BE2C (cell line): ENCODE measurements around the gene VASH1.

Experiments
- DNase-seq: peaks from one replicate; pipeline ENCODE4 v3.0.0-alpha.2; 2020
- H3K27me3 ChIP-seq: fragments of 250-450 bp; sonication (Bioruptor Pico); 2 replicates; pipeline ENCODE4 v1.5.1; 2020; ENCODE audit warnings: mild to moderate bottlenecking
- H3K36me3 ChIP-seq: fragments of 250-450 bp; sonication (Bioruptor Pico); 2 replicates; pipeline ENCODE4 v1.5.1; 2020; ENCODE audit warnings: mild to moderate bottlenecking
- H3K4me1 ChIP-seq: fragments of 250-450 bp; sonication (Bioruptor Pico); 2 replicates; pipeline ENCODE4 v1.5.1; 2020
- H3K4me3 ChIP-seq: 2 replicates; pipeline ENCODE4 v1.5.1; 2011; ENCODE audit warnings: low read depth, low read length
- H3K9me3 ChIP-seq: fragments of 250-450 bp; sonication (Bioruptor Pico); 2 replicates; pipeline ENCODE4 v1.5.1; 2020
- CTCF ChIP-seq: IDR thresholded peaks from 2 replicates; pipeline ENCODE4 v1.5.1; 2012; ENCODE audit warnings: mild to moderate bottlenecking, low read depth, low read length

VASH1 gene

DNA sequence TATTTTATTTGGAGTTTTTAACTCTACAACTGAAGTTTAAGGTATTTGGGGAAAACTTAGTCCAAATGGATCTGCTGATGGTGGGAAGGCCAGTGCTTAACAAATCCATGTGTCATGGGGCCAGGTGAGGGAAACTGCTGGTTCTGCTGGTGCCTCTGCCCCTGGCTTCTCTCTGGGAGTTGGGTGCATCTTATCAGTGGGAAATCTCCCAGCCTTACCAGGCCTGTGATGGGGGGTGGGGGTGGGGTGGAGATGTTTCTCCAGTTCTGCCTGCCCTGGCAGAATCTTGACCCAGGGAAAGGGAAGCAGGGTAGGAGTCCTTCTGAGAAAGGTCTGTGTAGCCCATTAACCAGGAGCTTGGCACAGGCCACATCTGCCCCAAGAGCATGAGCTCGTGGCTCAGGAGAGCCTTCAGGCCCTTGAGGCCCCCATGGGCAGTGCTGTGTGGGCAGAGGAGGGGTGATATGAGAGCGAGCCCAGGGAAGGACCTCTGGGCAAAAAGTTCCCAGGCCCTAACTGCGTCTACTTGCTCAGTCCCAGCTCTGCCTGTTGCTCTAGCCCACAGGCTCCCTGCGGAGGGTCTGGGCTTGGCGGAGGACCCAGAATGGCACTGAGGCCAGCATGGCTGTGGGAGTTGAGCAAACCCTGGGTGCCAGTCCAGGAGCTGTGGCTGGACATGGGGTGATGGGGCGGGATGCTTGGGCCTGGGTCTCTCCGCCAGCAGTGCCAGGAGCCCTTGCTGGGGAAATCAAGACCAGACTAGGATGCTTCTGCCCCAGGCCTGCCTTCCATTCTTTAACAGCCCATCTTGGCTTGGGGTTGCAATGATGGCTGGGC, 18.2 kb downstream of the VASH1 start:
- peaks cover 7% of the 10 kb centered on the region; the same call in 1 of the 2 replicates for H3K36me3 ChIP-seq
- H3K4me3 ChIP-seq, result no peak overlapping the region
- peaks cover 9% of the 10 kb centered on the region for H3K4me1 ChIP-seq
- H3K27me3 ChIP-seq, result no peaks in the 10 kb centered on the region
- no peak for DNase-seq
- H3K9me3 ChIP-seq, result no peaks in the 10 kb centered on the region
- no peak for TF ChIP-seq CTCF

DNA sequence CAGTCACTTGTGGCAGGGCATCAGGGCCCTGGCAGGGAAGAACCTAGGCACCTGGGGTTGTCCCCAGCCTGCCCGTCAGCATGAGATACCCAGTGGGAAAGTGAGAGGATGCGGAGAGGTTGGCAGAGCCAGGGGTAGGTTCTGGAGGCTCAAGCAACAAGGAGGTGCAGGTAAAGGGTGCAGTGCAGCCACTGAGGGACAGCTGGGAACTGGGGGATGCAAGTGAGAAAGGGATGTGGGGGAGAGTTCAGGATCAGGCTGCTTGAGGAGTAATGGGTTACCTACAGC, 18.7 kb downstream of the VASH1 start:
- no peak for DNase-seq
- Histone ChIP-seq H3K4me1 (peaks cover 9% of the 10 kb centered on the region), H3K27me3 (no peaks in the 10 kb centered on the region), H3K9me3 (no peaks in the 10 kb centered on the region), H3K36me3 (peaks cover 7% of the 10 kb centered on the region; the same call in 1 of the 2 replicates), H3K4me3 (no peak overlapping the region)
- TF ChIP-seq CTCF, result no peak

DNA sequence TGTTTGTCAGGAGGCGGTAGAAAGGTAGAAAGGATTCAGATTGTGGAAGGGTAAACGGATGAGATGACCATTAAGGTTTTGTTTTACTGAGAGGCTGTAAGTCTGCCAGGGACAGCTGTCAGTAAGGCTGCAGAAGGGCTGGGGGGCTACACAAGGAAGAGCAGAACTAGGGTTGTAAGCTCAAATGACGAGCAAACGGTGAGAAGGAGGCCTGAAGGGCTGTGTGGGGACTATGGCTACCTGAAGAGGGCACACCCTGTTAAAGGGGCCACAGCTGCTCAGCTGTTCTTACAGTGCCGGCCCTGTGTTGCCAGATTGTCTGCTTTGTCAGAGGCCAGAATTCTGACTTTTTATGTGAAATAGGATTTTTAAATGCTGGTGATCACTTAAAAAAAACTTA, 19.1 kb downstream of the VASH1 start:
- DNase-seq, result no peak
- H3K4me3 ChIP-seq, result no peak overlapping the region
- H3K27me3 ChIP-seq, result no peaks in the 10 kb centered on the region
- H3K4me1 ChIP-seq, result peaks cover 9% of the 10 kb centered on the region
- H3K36me3 ChIP-seq, result peaks cover 7% of the 10 kb centered on the region; the same call in 1 of the 2 replicates
- no peaks in the 10 kb centered on the region for H3K9me3 ChIP-seq
- no peak for TF ChIP-seq CTCF

GRCh38 chr14:76780875-76781647, 19.8 kb downstream of the VASH1 start:
- Histone ChIP-seq H3K36me3 (peaks cover 7% of the 10 kb centered on the region; the same call in 1 of the 2 replicates), H3K4me3 (no peak overlapping the region), H3K4me1 (peaks cover 9% of the 10 kb centered on the region), H3K9me3 (no peaks in the 10 kb centered on the region), H3K27me3 (no peaks in the 10 kb centered on the region)
- DNase-seq, result no peak
- no peak for TF ChIP-seq CTCF

DNA sequence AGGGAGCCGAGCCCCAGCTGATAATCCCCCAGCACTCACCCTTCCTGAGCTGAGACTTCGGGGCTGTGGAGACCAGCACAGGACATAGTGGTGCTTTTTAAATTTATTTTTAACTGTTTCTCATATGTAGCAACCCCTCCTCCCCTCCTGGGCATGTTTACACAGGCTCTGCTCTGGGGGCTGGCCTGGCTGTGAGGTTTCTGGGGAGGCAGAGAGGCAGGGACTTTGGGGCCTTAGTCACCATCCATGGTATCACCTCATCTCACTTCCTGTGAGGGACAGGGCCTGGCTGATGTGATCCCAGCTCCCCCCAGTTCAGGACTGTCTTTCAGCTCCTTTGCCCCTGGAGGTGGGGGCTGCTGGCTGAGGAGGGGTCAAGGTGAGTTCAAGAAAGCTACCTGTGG, 20.4 kb downstream of the VASH1 start:
- Histone ChIP-seq H3K4me3 (no peak overlapping the region), H3K4me1 (peaks cover 9% of the 10 kb centered on the region), H3K27me3 (no peaks in the 10 kb centered on the region), H3K9me3 (no peaks in the 10 kb centered on the region), H3K36me3 (peaks cover 8% of the 10 kb centered on the region)
- no peak for DNase-seq
- no peak for TF ChIP-seq CTCF
